OCI-LY3 (cell line): ENCODE measurements around the gene FCF1.

Source experiments
- EZH2phosphoT487 ChIP-seq: fragments of 200-600 bp; shearing (Covaris generic); IDR thresholded peaks from 2 replicates; pipeline ENCODE4 v1.6.1; 2018; ENCODE audit warnings: antibody characterized with exemption, mixed run types, low read depth
- TF ChIP-seq, protein P1 (sequence below): fragments of 200-600, 300-600 bp; sonication (generic); IDR thresholded peaks from 2 replicates; pipeline ENCODE4 v1.5.1; 2014; ENCODE audit warnings: antibody characterized with exemption, low read length, low read depth

GRCh38 chr14:74713395-74713735, 421 bp downstream of the FCF1 start:
- TF ChIP-seq, protein P1, sequence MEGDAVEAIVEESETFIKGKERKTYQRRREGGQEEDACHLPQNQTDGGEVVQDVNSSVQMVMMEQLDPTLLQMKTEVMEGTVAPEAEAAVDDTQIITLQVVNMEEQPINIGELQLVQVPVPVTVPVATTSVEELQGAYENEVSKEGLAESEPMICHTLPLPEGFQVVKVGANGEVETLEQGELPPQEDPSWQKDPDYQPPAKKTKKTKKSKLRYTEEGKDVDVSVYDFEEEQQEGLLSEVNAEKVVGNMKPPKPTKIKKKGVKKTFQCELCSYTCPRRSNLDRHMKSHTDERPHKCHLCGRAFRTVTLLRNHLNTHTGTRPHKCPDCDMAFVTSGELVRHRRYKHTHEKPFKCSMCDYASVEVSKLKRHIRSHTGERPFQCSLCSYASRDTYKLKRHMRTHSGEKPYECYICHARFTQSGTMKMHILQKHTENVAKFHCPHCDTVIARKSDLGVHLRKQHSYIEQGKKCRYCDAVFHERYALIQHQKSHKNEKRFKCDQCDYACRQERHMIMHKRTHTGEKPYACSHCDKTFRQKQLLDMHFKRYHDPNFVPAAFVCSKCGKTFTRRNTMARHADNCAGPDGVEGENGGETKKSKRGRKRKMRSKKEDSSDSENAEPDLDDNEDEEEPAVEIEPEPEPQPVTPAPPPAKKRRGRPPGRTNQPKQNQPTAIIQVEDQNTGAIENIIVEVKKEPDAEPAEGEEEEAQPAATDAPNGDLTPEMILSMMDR = no peak
- TF ChIP-seq EZH2phosphoT487 = no peak
